GM12872 (cell line): ENCODE results near the gene MRAP.

ENCODE experiments used
- CTCF ChIP-seq: IDR thresholded peaks from 3 replicates; pipeline ENCODE4 v1.5.1; 2011; ENCODE audit warnings: low read depth, mild to moderate bottlenecking, low read length, moderate library complexity; ENCODE audit not compliant: insufficient read depth

MRAP gene

GRCh38 chr21:32317726-32318125, 19.1 kb downstream of the MRAP start:
- no peak for TF ChIP-seq CTCF

GRCh38 chr21:32319012-32319411, 20.4 kb downstream of the MRAP start:
- no peak for TF ChIP-seq CTCF

GRCh38 chr21:32320059-32320458, 21.4 kb downstream of the MRAP start:
- TF ChIP-seq CTCF: no peak

GRCh38 chr21:32320726-32321125, 22.1 kb downstream of the MRAP start:
- TF ChIP-seq CTCF: no peak

GRCh38 chr21:32321480-32321879, 22.8 kb downstream of the MRAP start:
- TF ChIP-seq CTCF: no peak

- TF ChIP-seq CTCF: no peak
Measured at GRCh38 chr21:32322103-32322502, 23.4 kb downstream of the MRAP start.

- TF ChIP-seq CTCF: no peak
Measured at GRCh38 chr21:32322676-32323075, 24.0 kb downstream of the MRAP start.

- TF ChIP-seq CTCF: no peak
Measured at GRCh38 chr21:32325706-32326105, 27.1 kb downstream of the MRAP start.
